Measurements from ENCODE around the gene LGALS3BP.
"Not testable (repeated sequence)": the region's sequence is repeated elsewhere in the genome, so short reads cannot be mapped to it uniquely, and the experiment has no call there.

LGALS3BP gene

GRCh38 chr17:79023180-79023705 lies 43.5 kb upstream of the LGALS3BP start:
- Histone ChIP-seq H3K9me3 (ENCODE audit: control insufficient read depth, low read length) (no peaks in the 10 kb centered on the region), H3K4me3 (ENCODE audit: extremely low read depth, insufficient read depth, low read length, poor library complexity, severe bottlenecking) (no peak overlapping the region), H3K27ac (ENCODE audit: low read depth, low read length, severe bottlenecking) (no peak overlapping the region), H3K36me3 (ENCODE audit: control insufficient read depth, insufficient read depth, low read length) (no peaks in the 10 kb centered on the region), H3K4me1 (ENCODE audit: control insufficient read depth, insufficient read depth, low read length, poor library complexity, severe bottlenecking) (peaks cover 32% of the 10 kb centered on the region)
- WGBS, 2 experiments (ENCODE audit: insufficient coverage in 2 of 2): 75 to 77% methylated on average over 6 of the region's 12 CpGs

- no peak overlapping the region for H3K27ac ChIP-seq (ENCODE audit: low read depth, low read length, severe bottlenecking)
- 89 to 90% methylated on average over 7 to 9 of the region's 9 CpGs for WGBS, 2 experiments (ENCODE audit: insufficient coverage in 2 of 2)
- H3K4me1 ChIP-seq (ENCODE audit: control insufficient read depth, insufficient read depth, low read length, poor library complexity, severe bottlenecking): peaks cover 29% of the 10 kb centered on the region
Measured at GRCh38 chr17:79022507-79022991, 42.8 kb upstream of the LGALS3BP start.

GRCh38 chr17:79021929-79022328 lies 42.2 kb upstream of the LGALS3BP start:
- H3K4me3 ChIP-seq (ENCODE audit: extremely low read depth, insufficient read depth, low read length, poor library complexity, severe bottlenecking); H3K36me3 ChIP-seq (ENCODE audit: control insufficient read depth, insufficient read depth, low read length); H3K27ac ChIP-seq (ENCODE audit: low read depth, low read length, severe bottlenecking); H3K9me3 ChIP-seq (ENCODE audit: control insufficient read depth, low read length): not testable (repeated sequence)
- H3K4me1 ChIP-seq (ENCODE audit: control insufficient read depth, insufficient read depth, low read length, poor library complexity, severe bottlenecking): peaks cover 23% of the 10 kb centered on the region
- WGBS, 2 experiments (ENCODE audit: insufficient coverage in 2 of 2): 40 to 64% methylated on average over 1 to 2 of the region's 2 CpGs

More at GRCh38 chr17:79022507-79022991, 42.8 kb upstream of the LGALS3BP start:
- Histone ChIP-seq H3K9me3 (ENCODE audit: control insufficient read depth, low read length) (peaks cover 2% of the 10 kb centered on the region), H3K4me3 (ENCODE audit: extremely low read depth, insufficient read depth, low read length, poor library complexity, severe bottlenecking) (no peak overlapping the region), H3K36me3 (ENCODE audit: control insufficient read depth, insufficient read depth, low read length) (no peaks in the 10 kb centered on the region)

- Histone ChIP-seq H3K9me3 (ENCODE audit: control insufficient read depth, low read length) (peaks cover 12% of the 10 kb centered on the region), H3K4me1 (ENCODE audit: control insufficient read depth, insufficient read depth, low read length, poor library complexity, severe bottlenecking) (peaks cover 13% of the 10 kb centered on the region), H3K4me3 (ENCODE audit: extremely low read depth, insufficient read depth, low read length, poor library complexity, severe bottlenecking) (no peak overlapping the region), H3K27ac (ENCODE audit: low read depth, low read length, severe bottlenecking) (no peak overlapping the region), H3K36me3 (ENCODE audit: control insufficient read depth, insufficient read depth, low read length) (no peaks in the 10 kb centered on the region)
- WGBS, 2 experiments (ENCODE audit: insufficient coverage in 2 of 2): 67 to 93% methylated on average over 1 to 2 of the region's 2 CpGs
Measured at GRCh38 chr17:79020631-79021301, 41.0 kb upstream of the LGALS3BP start.

- Histone ChIP-seq H3K36me3 (ENCODE audit: control insufficient read depth, insufficient read depth, low read length) (no peaks in the 10 kb centered on the region), H3K4me1 (ENCODE audit: control insufficient read depth, insufficient read depth, low read length, poor library complexity, severe bottlenecking) (peaks cover 13% of the 10 kb centered on the region), H3K4me3 (ENCODE audit: extremely low read depth, insufficient read depth, low read length, poor library complexity, severe bottlenecking) (no peak overlapping the region), H3K27ac (ENCODE audit: low read depth, low read length, severe bottlenecking) (no peak overlapping the region), H3K9me3 (ENCODE audit: control insufficient read depth, low read length) (peaks cover 17% of the 10 kb centered on the region)
- 64 to 68% methylated on average over 14 to 15 of the region's 19 CpGs for WGBS, 2 experiments (ENCODE audit: insufficient coverage in 2 of 2)
Measured at GRCh38 chr17:79019632-79020584, 40.2 kb upstream of the LGALS3BP start.

- WGBS, 2 experiments (ENCODE audit: insufficient coverage in 2 of 2): 100% methylated on average over 1 of the region's 2 CpGs; no CpG with 5 or more reads in 1 of the 2 experiments
- H3K27ac ChIP-seq (ENCODE audit: low read depth, low read length, severe bottlenecking): no peak overlapping the region
- peaks cover 18% of the 10 kb centered on the region for H3K9me3 ChIP-seq (ENCODE audit: control insufficient read depth, low read length)
- H3K4me1 ChIP-seq (ENCODE audit: control insufficient read depth, insufficient read depth, low read length, poor library complexity, severe bottlenecking): peaks cover 6% of the 10 kb centered on the region
- H3K36me3 ChIP-seq (ENCODE audit: control insufficient read depth, insufficient read depth, low read length): no peaks in the 10 kb centered on the region
- H3K4me3 ChIP-seq (ENCODE audit: extremely low read depth, insufficient read depth, low read length, poor library complexity, severe bottlenecking): no peak overlapping the region
Measured at GRCh38 chr17:79019261-79019631, 39.5 kb upstream of the LGALS3BP start.

GRCh38 chr17:79018370-79018695 lies 38.6 kb upstream of the LGALS3BP start:
- Histone ChIP-seq H3K36me3 (ENCODE audit: control insufficient read depth, insufficient read depth, low read length) (no peaks in the 10 kb centered on the region), H3K4me3 (ENCODE audit: extremely low read depth, insufficient read depth, low read length, poor library complexity, severe bottlenecking) (no peak overlapping the region), H3K4me1 (ENCODE audit: control insufficient read depth, insufficient read depth, low read length, poor library complexity, severe bottlenecking) (no peaks in the 10 kb centered on the region), H3K27ac (ENCODE audit: low read depth, low read length, severe bottlenecking) (no peak overlapping the region), H3K9me3 (ENCODE audit: control insufficient read depth, low read length) (peaks cover 24% of the 10 kb centered on the region)
- WGBS, 2 experiments (ENCODE audit: insufficient coverage in 2 of 2): 73 to 89% methylated on average over 3 of the region's 3 CpGs

GRCh38 chr17:79017546-79018369 lies 38.0 kb upstream of the LGALS3BP start:
- H3K36me3 ChIP-seq (ENCODE audit: control insufficient read depth, insufficient read depth, low read length): no peaks in the 10 kb centered on the region
- H3K9me3 ChIP-seq (ENCODE audit: control insufficient read depth, low read length): peaks cover 30% of the 10 kb centered on the region
- no peak overlapping the region for H3K27ac ChIP-seq (ENCODE audit: low read depth, low read length, severe bottlenecking)
- 69 to 74% methylated on average over 5 to 6 of the region's 6 CpGs for WGBS, 2 experiments (ENCODE audit: insufficient coverage in 2 of 2)
- H3K4me1 ChIP-seq (ENCODE audit: control insufficient read depth, insufficient read depth, low read length, poor library complexity, severe bottlenecking): no peaks in the 10 kb centered on the region
- H3K4me3 ChIP-seq (ENCODE audit: extremely low read depth, insufficient read depth, low read length, poor library complexity, severe bottlenecking): no peak overlapping the region

- WGBS, 2 experiments (ENCODE audit: insufficient coverage in 2 of 2): 76 to 88% methylated on average over 2 of the region's 2 CpGs
- H3K9me3 ChIP-seq (ENCODE audit: control insufficient read depth, low read length): peaks cover 39% of the 10 kb centered on the region
- H3K4me3 ChIP-seq (ENCODE audit: extremely low read depth, insufficient read depth, low read length, poor library complexity, severe bottlenecking): no peak overlapping the region
- H3K4me1 ChIP-seq (ENCODE audit: control insufficient read depth, insufficient read depth, low read length, poor library complexity, severe bottlenecking): no peaks in the 10 kb centered on the region
- no peak overlapping the region for H3K27ac ChIP-seq (ENCODE audit: low read depth, low read length, severe bottlenecking)
- no peaks in the 10 kb centered on the region for H3K36me3 ChIP-seq (ENCODE audit: control insufficient read depth, insufficient read depth, low read length)
Measured at GRCh38 chr17:79014158-79014758, 34.5 kb upstream of the LGALS3BP start.

All from mesodermal cell (in vitro differentiated cells).